ENCODE measurements around the gene KYAT1. TPM values are rescaled to one million over a fixed set of nuclear protein-coding genes. Genes with fewer than 3 reads are reported as not detected.
A peak's percentile ranks its signal among the peaks of the same experiment; 100 is the strongest.

KYAT1 gene
- total RNA-seq (ENCODE audit: unreplicated experiment) = 19.5 TPM
- long read RNA-seq, transcript KYAT1-201 (13 exons, 1,903 nt) = major isoform, 9 of 17 reads
- long read RNA-seq, partial matches to known transcripts = 0 of 17 reads
- long read RNA-seq, other reads (novel, unspliced or antisense) = 8 of 17 reads

DNA sequence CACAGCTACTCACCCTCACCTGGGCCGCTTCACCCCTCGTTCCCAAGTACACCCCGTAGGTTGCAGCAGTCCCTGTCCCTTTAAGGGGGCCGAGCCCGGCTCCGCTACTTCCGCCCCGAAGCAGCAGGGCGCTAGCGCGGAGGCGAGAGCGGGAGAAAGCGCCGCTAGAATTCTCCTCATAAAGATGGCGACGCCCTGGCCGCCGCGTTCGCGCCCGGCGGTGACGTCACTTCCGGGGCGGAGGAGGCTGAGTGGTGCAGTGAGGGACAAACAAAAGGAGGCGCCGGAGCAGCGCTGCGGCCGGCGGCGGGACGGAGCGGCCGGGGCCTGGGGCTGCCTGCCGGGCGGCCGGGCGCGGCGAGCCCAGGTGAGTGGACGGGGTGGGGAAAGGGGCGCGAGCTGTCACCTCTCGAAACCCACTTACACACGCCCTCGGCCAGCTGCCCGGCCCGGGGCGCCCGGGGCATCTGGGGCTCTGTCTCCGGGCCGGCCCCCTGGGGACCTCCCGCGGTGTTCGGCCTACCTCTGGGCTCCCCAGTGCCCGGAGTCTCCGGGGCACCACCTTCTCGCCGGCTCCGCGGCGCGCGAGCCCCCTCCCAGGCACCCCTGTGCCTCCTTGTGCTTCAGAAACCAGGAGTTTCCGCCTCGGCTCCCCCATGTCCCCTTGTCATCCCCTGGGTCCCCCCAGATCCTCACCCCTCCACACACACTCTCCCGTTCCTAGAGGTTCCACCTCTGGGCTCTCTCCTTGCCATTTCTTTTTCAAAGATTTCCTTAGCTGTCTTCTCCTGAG lies at the start of gene KYAT1, which contains the start of gene LRRC8A:
TSS of gene KYAT1 (minus strand) at position 67 of the 793 bp plus-strand sequence. CDS start 36,545 bp downstream, outside the sequence.
TSS of gene LRRC8A (plus strand) at position 250 of the 793 bp plus-strand sequence. CDS start 25,032 bp downstream, outside the sequence.
- peaks cover 14% of the 10 kb centered on the region for H3K4me1 Mint-ChIP-seq (ENCODE audit: low read depth, unreplicated experiment)
- peak within 1 kb of the TSS; percentile 98 for H3K27ac Mint-ChIP-seq (ENCODE audit: unreplicated experiment)
- H3K27me3 Mint-ChIP-seq (ENCODE audit: unreplicated experiment) = peaks cover 13% of the 10 kb centered on the region
- peaks cover 6% of the 10 kb centered on the region for H3K36me3 Mint-ChIP-seq (ENCODE audit: unreplicated experiment)
- no peak for TF ChIP-seq CTCF (IDR thresholded peaks at IDR 0.05; ENCODE audit: partially characterized antibody, unreplicated experiment)
- peak; percentile 99 for DNase-seq
- H3K4me3 Mint-ChIP-seq (ENCODE audit: unreplicated experiment) = peak within 1 kb of the TSS; percentile 99
- H3K9me3 Mint-ChIP-seq (ENCODE audit: unreplicated experiment) = peaks cover 11% of the 10 kb centered on the region

DNA sequence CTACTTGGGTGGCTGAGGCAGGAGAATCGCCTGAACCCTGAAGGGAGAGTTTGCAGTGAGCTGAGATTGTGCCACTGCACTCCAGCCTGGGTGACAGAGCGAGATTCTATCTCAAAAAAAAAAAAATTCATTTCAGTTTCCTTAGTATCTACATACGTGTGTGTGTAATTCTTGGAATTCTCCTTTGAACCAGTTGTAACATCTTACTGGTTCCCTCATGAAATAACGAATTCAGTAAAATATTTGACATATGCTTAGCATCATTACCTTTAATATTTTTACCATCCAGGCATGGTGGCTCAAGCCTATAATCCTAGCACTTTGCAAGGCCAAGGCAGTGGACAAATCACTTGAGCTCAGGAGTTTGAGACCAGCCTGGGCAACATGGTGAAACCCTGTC lies 47.8 kb upstream of the KYAT1 start:
- Mint-ChIP-seq H3K36me3 (ENCODE audit: unreplicated experiment) (no peaks in the 10 kb centered on the region), H3K9me3 (ENCODE audit: unreplicated experiment) (no peaks in the 10 kb centered on the region), H3K4me1 (ENCODE audit: low read depth, unreplicated experiment) (peaks cover 2% of the 10 kb centered on the region), H3K27ac (ENCODE audit: unreplicated experiment) (no peak overlapping the region), H3K27me3 (ENCODE audit: unreplicated experiment) (peaks cover 4% of the 10 kb centered on the region), H3K4me3 (ENCODE audit: unreplicated experiment) (no peak overlapping the region)
- no peak for TF ChIP-seq CTCF (IDR thresholded peaks at IDR 0.05; ENCODE audit: partially characterized antibody, unreplicated experiment)
- DNase-seq = no peak

DNA sequence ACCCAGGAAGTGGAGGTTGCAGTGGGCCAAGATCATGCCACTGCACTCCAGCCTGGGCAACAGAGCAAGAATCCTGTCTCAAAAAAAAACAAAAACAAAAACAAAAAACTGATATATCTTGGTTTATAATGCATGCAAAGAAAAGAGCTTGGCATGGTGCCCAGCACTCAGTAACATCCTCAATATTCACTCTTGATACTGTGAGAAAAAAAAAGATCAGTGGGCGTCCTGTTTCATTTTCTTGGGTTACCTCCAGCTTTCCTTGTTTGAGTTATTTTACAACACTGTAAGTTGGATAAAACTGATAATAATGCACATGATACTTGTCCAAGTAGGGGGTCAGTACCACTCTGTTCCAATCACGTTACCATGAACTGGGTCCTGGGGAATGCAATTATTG lies 46.9 kb upstream of the KYAT1 start:
- H3K27me3 Mint-ChIP-seq (ENCODE audit: unreplicated experiment) = peaks cover 4% of the 10 kb centered on the region
- H3K4me1 Mint-ChIP-seq (ENCODE audit: low read depth, unreplicated experiment) = peaks cover 2% of the 10 kb centered on the region
- no peak for DNase-seq
- H3K4me3 Mint-ChIP-seq (ENCODE audit: unreplicated experiment) = no peak overlapping the region
- TF ChIP-seq CTCF (IDR thresholded peaks at IDR 0.05; ENCODE audit: partially characterized antibody, unreplicated experiment) = no peak
- H3K36me3 Mint-ChIP-seq (ENCODE audit: unreplicated experiment) = no peaks in the 10 kb centered on the region
- H3K9me3 Mint-ChIP-seq (ENCODE audit: unreplicated experiment) = no peaks in the 10 kb centered on the region
- H3K27ac Mint-ChIP-seq (ENCODE audit: unreplicated experiment) = no peak overlapping the region

GRCh38 chr9:128927731-128928411 lies 46.1 kb upstream of the KYAT1 start:
- TF ChIP-seq CTCF (IDR thresholded peaks at IDR 0.05; ENCODE audit: partially characterized antibody, unreplicated experiment) = peak; percentile 79
- Mint-ChIP-seq H3K27ac (ENCODE audit: unreplicated experiment) (peak overlapping the region; percentile 73), H3K36me3 (ENCODE audit: unreplicated experiment) (no peaks in the 10 kb centered on the region)

More at GRCh38 chr9:128927731-128928411, 46.1 kb upstream of the KYAT1 start:
- Mint-ChIP-seq H3K4me3 (ENCODE audit: unreplicated experiment) (peak overlapping the region; percentile 20), H3K9me3 (ENCODE audit: unreplicated experiment) (no peaks in the 10 kb centered on the region), H3K4me1 (ENCODE audit: low read depth, unreplicated experiment) (peaks cover 2% of the 10 kb centered on the region), H3K27me3 (ENCODE audit: unreplicated experiment) (peaks cover 4% of the 10 kb centered on the region)
- DNase-seq = peak; percentile 68

Data from glutamatergic neuron (in vitro differentiated cells).